ENCODE results near the gene CEP78. TPM values are rescaled to one million over a fixed set of nuclear protein-coding genes. Genes with fewer than 3 reads are reported as not detected.
A peak's percentile ranks its signal among the peaks of the same experiment; 100 is the strongest.

Gene CEP78
- total RNA-seq, 1 donor from 2014 or later: 21.5 TPM

DNA sequence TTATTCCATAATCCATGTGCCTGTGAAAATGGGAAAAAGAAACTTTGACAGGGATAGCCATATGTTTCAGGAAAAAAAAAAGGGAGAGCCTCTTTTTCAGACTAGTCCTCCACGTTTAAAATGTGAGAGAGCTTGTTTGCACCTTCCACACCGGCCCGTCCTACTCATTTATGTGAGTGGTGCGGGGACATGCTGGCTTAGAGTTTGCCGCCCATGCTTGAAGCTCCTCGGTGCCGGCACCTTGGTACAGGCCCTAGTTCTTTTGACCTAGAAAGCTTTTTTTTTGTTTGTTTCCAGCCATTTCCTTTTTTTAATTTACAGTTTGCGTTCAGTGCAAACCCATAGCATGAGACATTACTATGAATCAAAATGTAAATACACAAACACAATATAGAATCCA, 88.8 kb downstream of the CEP78 start:
- TF ChIP-seq, protein P1, sequence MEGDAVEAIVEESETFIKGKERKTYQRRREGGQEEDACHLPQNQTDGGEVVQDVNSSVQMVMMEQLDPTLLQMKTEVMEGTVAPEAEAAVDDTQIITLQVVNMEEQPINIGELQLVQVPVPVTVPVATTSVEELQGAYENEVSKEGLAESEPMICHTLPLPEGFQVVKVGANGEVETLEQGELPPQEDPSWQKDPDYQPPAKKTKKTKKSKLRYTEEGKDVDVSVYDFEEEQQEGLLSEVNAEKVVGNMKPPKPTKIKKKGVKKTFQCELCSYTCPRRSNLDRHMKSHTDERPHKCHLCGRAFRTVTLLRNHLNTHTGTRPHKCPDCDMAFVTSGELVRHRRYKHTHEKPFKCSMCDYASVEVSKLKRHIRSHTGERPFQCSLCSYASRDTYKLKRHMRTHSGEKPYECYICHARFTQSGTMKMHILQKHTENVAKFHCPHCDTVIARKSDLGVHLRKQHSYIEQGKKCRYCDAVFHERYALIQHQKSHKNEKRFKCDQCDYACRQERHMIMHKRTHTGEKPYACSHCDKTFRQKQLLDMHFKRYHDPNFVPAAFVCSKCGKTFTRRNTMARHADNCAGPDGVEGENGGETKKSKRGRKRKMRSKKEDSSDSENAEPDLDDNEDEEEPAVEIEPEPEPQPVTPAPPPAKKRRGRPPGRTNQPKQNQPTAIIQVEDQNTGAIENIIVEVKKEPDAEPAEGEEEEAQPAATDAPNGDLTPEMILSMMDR (IDR thresholded peaks at IDR 0.05; ENCODE audit: insufficient read depth, low read depth, low read length): no peak
- no peak for TF ChIP-seq EZH2 (IDR thresholded peaks at IDR 0.05; ENCODE audit: insufficient read depth, low read length)

DNA sequence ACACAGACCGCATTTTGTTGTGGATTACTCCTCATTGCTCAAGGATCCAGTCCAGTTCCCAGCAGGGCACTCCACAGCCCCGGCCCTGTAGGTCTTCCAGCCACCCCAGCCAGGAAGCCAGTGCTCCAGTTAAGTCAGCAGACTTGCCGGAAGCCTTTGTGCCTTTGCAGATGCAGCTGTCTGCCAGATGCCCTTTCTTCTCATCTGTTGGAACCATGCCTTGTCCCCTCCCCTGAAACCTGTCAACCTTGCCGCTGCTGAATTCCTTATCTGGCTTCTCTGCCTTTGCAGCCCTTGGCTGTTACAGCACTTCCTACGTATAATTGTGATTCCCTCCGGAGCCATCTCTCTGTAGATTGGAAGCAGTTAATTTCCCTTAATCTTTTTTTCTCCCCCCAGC, 89.5 kb downstream of the CEP78 start:
- H3K9me3 Mint-ChIP-seq (ENCODE audit: unreplicated experiment): no peaks in the 10 kb centered on the region
- H3K27ac ChIP-seq (ENCODE audit: low read depth, low read length): no peak overlapping the region
- no peak for TF ChIP-seq EZH2 (IDR thresholded peaks at IDR 0.05; ENCODE audit: insufficient read depth, low read length)
- TF ChIP-seq, protein P1 (IDR thresholded peaks at IDR 0.05; ENCODE audit: insufficient read depth, low read depth, low read length): no peak

More for the DNA sequence above, 88.8 kb downstream of the CEP78 start:
- H3K9me3 Mint-ChIP-seq (ENCODE audit: unreplicated experiment): no peaks in the 10 kb centered on the region
- Histone ChIP-seq H3K4me1 (ENCODE audit: insufficient read depth, low read length) (no peaks in the 10 kb centered on the region), H3K9me3 (ENCODE audit: insufficient read depth, low read depth, low read length) (no peaks in the 10 kb centered on the region), H3K36me3 (ENCODE audit: insufficient read depth, low read length) (no peaks in the 10 kb centered on the region), H3K79me2 (ENCODE audit: insufficient read depth, low read length) (no peaks in the 10 kb centered on the region), H3K27ac (ENCODE audit: low read depth, low read length) (no peak overlapping the region), H3K4me2 (ENCODE audit: low read length) (no peak overlapping the region), H3K9ac (ENCODE audit: low read length) (no peak overlapping the region), H3K4me3 (ENCODE audit: insufficient read depth, low read depth, low read length) (no peak overlapping the region), H3K27me3 (ENCODE audit: insufficient read depth, low read length) (no peaks in the 10 kb centered on the region), H2AFZ (ENCODE audit: low read depth, low read length) (no peak overlapping the region), H4K20me1 (ENCODE audit: insufficient read depth, low read length) (no peaks in the 10 kb centered on the region)
- H3K4me3 Mint-ChIP-seq (ENCODE audit: unreplicated experiment): no peak overlapping the region
- no peak overlapping the region for H3K27ac Mint-ChIP-seq (ENCODE audit: unreplicated experiment)
- no peaks in the 10 kb centered on the region for H3K27me3 Mint-ChIP-seq (ENCODE audit: low read depth, unreplicated experiment)
- no peak for FAIRE-seq
- DNase-seq (ENCODE audit: low read depth): no peak
- H3K36me3 Mint-ChIP-seq (ENCODE audit: low read depth, unreplicated experiment): peaks cover 24% of the 10 kb centered on the region
- peaks cover 1% of the 10 kb centered on the region for H3K4me1 Mint-ChIP-seq (ENCODE audit: low read depth, unreplicated experiment)

DNA sequence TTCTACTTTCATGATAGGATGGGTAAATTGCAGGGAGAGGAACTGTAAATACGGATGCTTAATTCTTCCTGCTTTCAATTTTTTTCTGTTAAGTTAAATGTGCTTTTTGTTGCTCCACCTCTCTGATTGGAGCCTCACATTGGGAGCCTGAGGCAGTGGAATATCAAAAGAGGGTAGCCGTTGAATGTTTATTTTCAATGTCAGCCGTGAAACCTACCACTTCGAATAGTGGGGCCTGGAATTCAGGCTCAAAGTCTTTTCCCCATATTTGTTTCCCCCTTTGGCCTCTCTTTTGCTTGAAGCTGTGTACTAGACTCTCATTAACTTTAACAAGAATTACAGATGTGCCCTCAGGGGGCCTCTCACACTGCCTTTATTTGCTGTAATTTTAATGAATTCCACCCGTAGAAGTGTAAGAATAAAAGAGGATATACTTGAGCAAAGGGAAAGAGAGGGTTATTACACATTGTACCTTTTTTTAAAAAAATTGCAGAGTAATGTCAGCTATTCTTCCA, 90.0 kb downstream of the CEP78 start:
- Mint-ChIP-seq H3K9me3 (ENCODE audit: unreplicated experiment) (no peaks in the 10 kb centered on the region), H3K4me1 (ENCODE audit: low read depth, unreplicated experiment) (peaks cover 2% of the 10 kb centered on the region), H3K4me3 (ENCODE audit: unreplicated experiment) (no peak overlapping the region), H3K27ac (ENCODE audit: unreplicated experiment) (no peak overlapping the region), H3K27me3 (ENCODE audit: low read depth, unreplicated experiment) (no peaks in the 10 kb centered on the region), H3K36me3 (ENCODE audit: low read depth, unreplicated experiment) (peaks cover 29% of the 10 kb centered on the region)
- Histone ChIP-seq H3K4me3 (ENCODE audit: insufficient read depth, low read depth, low read length) (no peak overlapping the region), H3K79me2 (ENCODE audit: insufficient read depth, low read length) (no peaks in the 10 kb centered on the region), H3K27ac (ENCODE audit: low read depth, low read length) (no peak overlapping the region), H3K36me3 (ENCODE audit: insufficient read depth, low read length) (no peaks in the 10 kb centered on the region), H3K9ac (ENCODE audit: low read length) (no peak overlapping the region), H4K20me1 (ENCODE audit: insufficient read depth, low read length) (no peaks in the 10 kb centered on the region), H3K27me3 (ENCODE audit: insufficient read depth, low read length) (no peaks in the 10 kb centered on the region), H3K4me1 (ENCODE audit: insufficient read depth, low read length) (no peaks in the 10 kb centered on the region), H2AFZ (ENCODE audit: low read depth, low read length) (no peak overlapping the region), H3K9me3 (ENCODE audit: insufficient read depth, low read depth, low read length) (no peaks in the 10 kb centered on the region), H3K4me2 (ENCODE audit: low read length) (no peak overlapping the region)
- FAIRE-seq (no peak), DNase-seq (ENCODE audit: low read depth) (no peak)
- TF ChIP-seq EZH2 (IDR thresholded peaks at IDR 0.05; ENCODE audit: insufficient read depth, low read length): no peak
- TF ChIP-seq, protein P1 (IDR thresholded peaks at IDR 0.05; ENCODE audit: insufficient read depth, low read depth, low read length): no peak

More for the DNA sequence above, 89.5 kb downstream of the CEP78 start:
- no peak for FAIRE-seq
- Histone ChIP-seq H3K4me1 (ENCODE audit: insufficient read depth, low read length) (no peaks in the 10 kb centered on the region), H3K36me3 (ENCODE audit: insufficient read depth, low read length) (no peaks in the 10 kb centered on the region), H3K9me3 (ENCODE audit: insufficient read depth, low read depth, low read length) (no peaks in the 10 kb centered on the region), H3K4me3 (ENCODE audit: insufficient read depth, low read depth, low read length) (no peak overlapping the region), H3K4me2 (ENCODE audit: low read length) (peak overlapping the region; percentile 27), H3K27me3 (ENCODE audit: insufficient read depth, low read length) (no peaks in the 10 kb centered on the region), H4K20me1 (ENCODE audit: insufficient read depth, low read length) (no peaks in the 10 kb centered on the region), H3K79me2 (ENCODE audit: insufficient read depth, low read length) (no peaks in the 10 kb centered on the region), H3K9ac (ENCODE audit: low read length) (no peak overlapping the region), H2AFZ (ENCODE audit: low read depth, low read length) (no peak overlapping the region)
- Mint-ChIP-seq H3K4me3 (ENCODE audit: unreplicated experiment) (no peak overlapping the region), H3K27ac (ENCODE audit: unreplicated experiment) (no peak overlapping the region), H3K36me3 (ENCODE audit: low read depth, unreplicated experiment) (peaks cover 25% of the 10 kb centered on the region), H3K4me1 (ENCODE audit: low read depth, unreplicated experiment) (peaks cover 1% of the 10 kb centered on the region), H3K27me3 (ENCODE audit: low read depth, unreplicated experiment) (no peaks in the 10 kb centered on the region)
- peak; percentile 41 for DNase-seq (ENCODE audit: low read depth)
